ENCODE data around the gene IL23A. TPM values are rescaled to one million over a fixed set of nuclear protein-coding genes. Genes with fewer than 3 reads are reported as not detected.

The IL23A gene
- total and polyA plus RNA-seq, 12 donors = 0.29 to 1.3 (median 0.64) TPM; not detected in 5

DNA sequence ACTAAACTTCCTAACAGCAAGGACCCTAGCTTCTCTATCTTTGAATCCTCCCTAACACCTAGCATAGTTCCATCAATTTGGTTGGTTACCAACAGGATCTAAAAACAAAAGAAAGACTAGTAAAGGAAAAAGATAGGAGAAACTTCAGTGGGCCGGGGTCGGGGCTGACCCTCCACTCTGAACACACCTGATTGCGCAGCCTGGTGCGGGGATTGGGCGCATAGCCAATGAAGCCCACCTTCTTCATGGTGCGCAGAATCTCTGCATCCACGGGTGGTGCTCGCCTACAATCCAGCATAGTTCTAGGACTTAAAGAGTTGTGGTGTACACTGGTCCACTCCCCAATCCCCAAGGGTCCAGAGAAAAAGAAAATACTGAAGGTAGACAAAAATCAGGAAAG, 12.6 kb upstream of the IL23A start:
- no peak overlapping the region for H3K27ac ChIP-seq
- no peaks in the 10 kb centered on the region for H3K4me1 ChIP-seq (replicated peaks in 1 of 2)
- no peaks in the 10 kb centered on the region for H3K9me3 ChIP-seq (replicated peaks in 1 of 3)
- peaks cover 0 to 63% of the 10 kb centered on the region in 2 donors for H3K36me3 ChIP-seq (replicated peaks in 1 of 2)
- intact Hi-C loops (cut with DNase I) = loop anchor here in 1 of 2 donors (10.0 kb wide), 1 partner anchor 139 kb away; the partner anchor contains the start of gene SPRYD4
- 95 to 98% (median 95%) methylated on average over 8 of the region's 8 CpGs for WGBS, 4 donors
- no peak overlapping the region for H3K4me3 ChIP-seq
- H3K27me3 ChIP-seq = no peaks in the 10 kb centered on the region
- TF ChIP-seq, protein P1, sequence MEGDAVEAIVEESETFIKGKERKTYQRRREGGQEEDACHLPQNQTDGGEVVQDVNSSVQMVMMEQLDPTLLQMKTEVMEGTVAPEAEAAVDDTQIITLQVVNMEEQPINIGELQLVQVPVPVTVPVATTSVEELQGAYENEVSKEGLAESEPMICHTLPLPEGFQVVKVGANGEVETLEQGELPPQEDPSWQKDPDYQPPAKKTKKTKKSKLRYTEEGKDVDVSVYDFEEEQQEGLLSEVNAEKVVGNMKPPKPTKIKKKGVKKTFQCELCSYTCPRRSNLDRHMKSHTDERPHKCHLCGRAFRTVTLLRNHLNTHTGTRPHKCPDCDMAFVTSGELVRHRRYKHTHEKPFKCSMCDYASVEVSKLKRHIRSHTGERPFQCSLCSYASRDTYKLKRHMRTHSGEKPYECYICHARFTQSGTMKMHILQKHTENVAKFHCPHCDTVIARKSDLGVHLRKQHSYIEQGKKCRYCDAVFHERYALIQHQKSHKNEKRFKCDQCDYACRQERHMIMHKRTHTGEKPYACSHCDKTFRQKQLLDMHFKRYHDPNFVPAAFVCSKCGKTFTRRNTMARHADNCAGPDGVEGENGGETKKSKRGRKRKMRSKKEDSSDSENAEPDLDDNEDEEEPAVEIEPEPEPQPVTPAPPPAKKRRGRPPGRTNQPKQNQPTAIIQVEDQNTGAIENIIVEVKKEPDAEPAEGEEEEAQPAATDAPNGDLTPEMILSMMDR (IDR thresholded peaks at IDR 0.05) = no peak
- TF ChIP-seq POLR2A (IDR thresholded peaks at IDR 0.05) = no peak
- DNase-seq = no peak

DNA sequence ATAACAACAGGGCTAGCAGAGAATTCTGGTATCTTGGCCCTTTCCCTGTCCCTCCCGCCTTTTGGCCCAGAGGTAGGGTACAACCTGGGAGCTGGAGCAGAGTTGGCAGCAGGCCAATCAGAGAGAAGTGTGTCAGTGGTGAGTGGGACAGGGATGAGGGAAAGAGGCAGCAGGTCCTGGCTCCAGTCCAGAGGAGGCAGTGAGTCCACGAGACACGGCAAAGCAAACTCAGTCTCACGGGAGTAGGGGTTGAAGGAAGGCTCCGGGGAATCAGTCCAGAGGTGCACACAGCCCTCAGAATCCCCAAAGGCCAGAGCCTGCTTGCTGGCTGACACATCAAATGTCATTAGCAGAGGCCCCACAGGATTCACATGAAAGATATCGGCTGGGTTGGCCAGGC, 12.2 kb upstream of the IL23A start:
- WGBS, 4 donors = 73 to 85% (median 79%) methylated on average over 6 of the region's 6 CpGs
- peak in 3 of 7 donors; percentile 30 to 43 (median 38) for DNase-seq

DNA sequence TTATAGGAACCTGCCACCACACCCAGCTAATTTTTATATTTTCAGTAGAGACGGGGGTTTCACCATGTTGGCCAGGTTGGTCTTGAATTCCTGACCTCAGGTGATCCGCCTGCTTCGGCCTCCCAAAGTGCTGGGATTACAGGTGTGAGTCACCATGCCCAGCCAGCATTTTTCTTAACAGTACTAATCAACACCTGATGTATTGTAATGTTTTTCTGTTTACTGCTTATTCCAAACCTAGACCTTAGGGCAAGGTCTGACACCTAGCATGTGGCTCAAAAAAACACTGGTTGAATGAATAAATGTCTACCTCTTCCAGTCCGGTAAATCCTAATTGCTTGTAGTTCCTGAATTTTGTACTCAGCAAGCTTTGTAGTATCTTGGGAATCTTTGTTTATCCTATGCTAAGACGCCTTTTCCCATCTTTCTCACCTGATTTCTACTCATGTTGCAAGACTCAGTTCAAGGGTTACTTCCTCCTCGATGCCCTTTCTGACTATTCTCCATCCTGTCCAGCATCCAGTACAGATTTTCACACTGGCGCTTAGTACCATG, 7.7 kb upstream of the IL23A start:
- TF ChIP-seq POLR2A (IDR thresholded peaks at IDR 0.05) = no peak
- TF ChIP-seq, protein P1 (IDR thresholded peaks at IDR 0.05) = no peak
- Histone ChIP-seq H3K27me3 (no peaks in the 10 kb centered on the region), H3K27ac (no peak overlapping the region), H3K36me3 (replicated peaks in 1 of 2) (peaks cover 0 to 21% of the 10 kb centered on the region in 2 donors), H3K9me3 (replicated peaks in 1 of 3) (no peaks in the 10 kb centered on the region), H3K4me1 (replicated peaks in 1 of 2) (peaks cover 7 to 18% of the 10 kb centered on the region in 2 donors), H3K4me3 (no peak overlapping the region)
- no peak for DNase-seq
- intact Hi-C loops (cut with DNase I) = no loop called here
- WGBS, 4 donors = 93 to 98% (median 98%) methylated on average over 5 to 7 of the region's 7 CpGs

More for the DNA sequence above, 12.2 kb upstream of the IL23A start:
- Histone ChIP-seq H3K4me1 (replicated peaks in 1 of 2) (no peaks in the 10 kb centered on the region), H3K9me3 (replicated peaks in 1 of 3) (no peaks in the 10 kb centered on the region), H3K36me3 (replicated peaks in 1 of 2) (peaks cover 0 to 63% of the 10 kb centered on the region in 2 donors), H3K27ac (peak overlapping the region in 1 of 5 donors; percentile 30), H3K27me3 (no peaks in the 10 kb centered on the region), H3K4me3 (no peak overlapping the region)
- intact Hi-C loops (cut with DNase I) = loop anchor here in 1 of 2 donors (10.0 kb wide), 1 partner anchor 138 kb away; the partner anchor contains the start of gene SPRYD4
- TF ChIP-seq, protein P1 (IDR thresholded peaks at IDR 0.05) = no peak
- TF ChIP-seq POLR2A (IDR thresholded peaks at IDR 0.05) = no peak

DNA sequence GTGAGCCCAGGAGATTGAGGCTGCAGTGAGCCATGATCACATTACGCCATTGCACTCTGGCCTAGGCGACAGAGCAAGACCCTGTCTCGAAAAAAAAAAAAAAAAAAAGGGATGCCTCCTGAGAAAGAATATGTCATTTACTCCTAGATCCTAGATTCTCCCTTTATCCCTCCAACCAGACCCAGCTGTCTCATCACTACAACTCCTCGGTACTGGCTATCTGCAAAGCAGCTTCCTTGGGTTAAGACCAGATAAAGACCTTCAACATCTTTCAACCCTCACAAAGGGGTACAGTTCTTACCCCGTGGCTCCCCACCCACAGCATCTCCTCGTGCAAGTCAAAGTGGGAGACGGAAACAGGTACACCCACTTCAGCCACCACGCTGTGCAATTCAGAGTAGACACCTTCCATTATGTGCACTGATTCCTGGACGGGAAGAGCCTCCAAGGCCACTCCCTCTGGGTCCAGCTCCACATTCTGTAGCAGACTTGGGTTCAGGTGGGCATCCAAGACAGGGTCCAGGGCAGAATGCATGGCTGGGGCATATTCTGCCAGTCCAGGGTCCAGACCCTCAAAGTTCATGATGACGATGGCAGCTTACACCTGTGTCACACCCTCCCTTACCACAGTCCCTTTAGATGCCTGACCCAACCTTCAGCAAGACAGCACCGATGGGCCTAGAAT, 6.0 kb upstream of the IL23A start:
- no peak for TF ChIP-seq POLR2A (IDR thresholded peaks at IDR 0.05)
- TF ChIP-seq, protein P1 (IDR thresholded peaks at IDR 0.05) = no peak
- 90 to 97% (median 95%) methylated on average over 11 of the region's 11 CpGs for WGBS, 4 donors
- H3K36me3 ChIP-seq (replicated peaks in 1 of 2) = peaks cover 0 to 7% of the 10 kb centered on the region in 2 donors
- no peaks in the 10 kb centered on the region for H3K9me3 ChIP-seq (replicated peaks in 1 of 3)
- no peaks in the 10 kb centered on the region for H3K27me3 ChIP-seq
- peak overlapping the region in 2 of 4 donors; percentile 57 to 58 for H3K4me3 ChIP-seq
- peak overlapping the region in 4 of 5 donors; percentile 85 to 96 (median 90) for H3K27ac ChIP-seq
- peaks cover 7 to 18% of the 10 kb centered on the region in 2 donors for H3K4me1 ChIP-seq (replicated peaks in 1 of 2)
- DNase-seq = no peak
- intact Hi-C loops (cut with DNase I) = no loop called here
